A673 (cell line): ENCODE results near the gene BACH2. TPM values are rescaled to one million over a fixed set of nuclear protein-coding genes. Genes with fewer than 3 reads are reported as not detected.
"Not testable (repeated sequence)": the region's sequence is repeated elsewhere in the genome, so short reads cannot be mapped to it uniquely, and the experiment has no call there.

Experiments used
- BruUV-seq: library from RNA; stranded (reverse); fragments of 400-500 nt; replicated peaks from 2 replicates; lab custom pipeline; 2021; lab: Mats Ljungman, UMichigan
- CTCF ChIA-PET: fragments of 300-600 bp; sonication (Branson Sonifier 250); formaldehyde crosslinking; loops from one replicate; lab custom pipeline; 2022; ENCODE audit warnings: antibody characterized with exemption; lab: Charles Lee
- POLR2A ChIA-PET: fragments of 300-600 bp; sonication (Branson Sonifier 250); formaldehyde crosslinking; loops from one replicate; lab custom pipeline; 2022; ENCODE audit warnings: antibody characterized with exemption; ENCODE audit not compliant: low non-redundant PET; lab: Charles Lee
- DNase-seq: peaks from one replicate; pipeline ENCODE4 v3.0.0-alpha.2; 2015; ENCODE audit warnings: low spot score
- H3K27ac ChIP-seq: fragments of 200-600 bp; sonication (generic); 2 replicates; pipeline ENCODE4 v1.5.1; 2016; ENCODE audit warnings: mixed run types, low read depth, mild to moderate bottlenecking, mixed read lengths, antibody characterized with exemption, low read length; ENCODE audit not compliant: poor library complexity, severe bottlenecking
- H3K27me3 ChIP-seq: fragments of 200-600 bp; sonication (generic); replicated peaks from 2 replicates; pipeline ENCODE4 v1.6.1; 2017; ENCODE audit warnings: mixed run types, low read depth, mild to moderate bottlenecking, mixed read lengths, antibody characterized with exemption, low read length; ENCODE audit not compliant: insufficient read depth, poor library complexity
- H3K36me3 ChIP-seq: fragments of 200-600 bp; sonication (generic); 2 replicates; pipeline ENCODE4 v1.6.1; 2016; ENCODE audit warnings: mixed run types, mild to moderate bottlenecking, mixed read lengths, antibody characterized with exemption, low read length; ENCODE audit not compliant: insufficient read depth, poor library complexity, severe bottlenecking
- H3K4me1 ChIP-seq: fragments of 200-600 bp; sonication (generic); 2 replicates; pipeline ENCODE4 v1.6.1; 2017; ENCODE audit warnings: mixed run types, mild to moderate bottlenecking, mixed read lengths, antibody characterized with exemption, low read length; ENCODE audit not compliant: insufficient read depth, poor library complexity, severe bottlenecking
- H3K4me3 ChIP-seq: fragments of 200-600 bp; sonication (generic); 2 replicates; pipeline ENCODE4 v1.5.1; 2016; ENCODE audit warnings: low read depth, mixed run types, mild to moderate bottlenecking, mixed read lengths, low read length; ENCODE audit not compliant: poor library complexity, severe bottlenecking
- H3K9me3 ChIP-seq: fragments of 200-600 bp; sonication (generic); 2 replicates; pipeline ENCODE4 v1.6.1; 2016; ENCODE audit warnings: mixed run types, low read depth, mild to moderate bottlenecking, mixed read lengths, antibody characterized with exemption, low read length; ENCODE audit not compliant: poor library complexity, severe bottlenecking
- EZH2 ChIP-seq: fragments of 200-600 bp; sonication (generic); IDR thresholded peaks from 2 replicates; pipeline ENCODE4 v1.6.1; 2017; ENCODE audit warnings: borderline replicate concordance, low read depth, mild to moderate bottlenecking, mixed read lengths, antibody characterized with exemption, low read length; ENCODE audit not compliant: poor library complexity, severe bottlenecking
- intact Hi-C: fragments of 100-400 bp; cut with micrococcal nuclease; formaldehyde crosslinking; loops from one replicate; pipeline ENCODE4 v1.10.0; 2022; ENCODE audit not compliant: unreplicated experiment
- total RNA-seq: library from RNA; stranded (reverse); gene quantifications from 2 replicates; pipeline ENCODE4 v1.2.3, GENCODE V29; 2021
- TF ChIP-seq, protein P1 (sequence below): fragments of 300-800, 200-600 bp; sonication (generic); conservative IDR thresholded peaks from 2 replicates; pipeline ENCODE4 v1.5.1; 2017; ENCODE audit warnings: low read depth, mild to moderate bottlenecking, antibody characterized with exemption, low read length, moderate library complexity, mixed read lengths

The BACH2 gene
- total RNA-seq, 1 experiment from 2014 or later, result 0.37 TPM

DNA sequence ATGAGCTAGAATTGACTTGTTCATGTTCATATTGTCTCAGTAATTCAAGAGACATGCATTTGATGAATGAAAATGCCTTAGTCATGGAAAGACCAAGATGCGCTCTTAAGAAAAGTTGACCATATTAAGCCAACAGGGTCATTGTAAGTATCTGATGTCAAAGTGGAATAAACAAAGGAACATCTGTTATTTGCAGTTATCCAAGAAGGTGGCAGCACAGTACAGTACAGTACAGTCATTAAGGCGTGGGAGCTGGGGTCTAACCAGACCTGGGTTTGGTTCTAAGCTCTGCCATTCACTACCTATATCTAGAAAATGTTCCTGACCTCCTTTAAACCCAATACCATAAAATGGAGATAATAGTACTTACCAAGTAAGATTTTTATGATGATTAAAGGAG, 178.1 kb downstream of the BACH2 start:
- TF ChIP-seq, protein P1, sequence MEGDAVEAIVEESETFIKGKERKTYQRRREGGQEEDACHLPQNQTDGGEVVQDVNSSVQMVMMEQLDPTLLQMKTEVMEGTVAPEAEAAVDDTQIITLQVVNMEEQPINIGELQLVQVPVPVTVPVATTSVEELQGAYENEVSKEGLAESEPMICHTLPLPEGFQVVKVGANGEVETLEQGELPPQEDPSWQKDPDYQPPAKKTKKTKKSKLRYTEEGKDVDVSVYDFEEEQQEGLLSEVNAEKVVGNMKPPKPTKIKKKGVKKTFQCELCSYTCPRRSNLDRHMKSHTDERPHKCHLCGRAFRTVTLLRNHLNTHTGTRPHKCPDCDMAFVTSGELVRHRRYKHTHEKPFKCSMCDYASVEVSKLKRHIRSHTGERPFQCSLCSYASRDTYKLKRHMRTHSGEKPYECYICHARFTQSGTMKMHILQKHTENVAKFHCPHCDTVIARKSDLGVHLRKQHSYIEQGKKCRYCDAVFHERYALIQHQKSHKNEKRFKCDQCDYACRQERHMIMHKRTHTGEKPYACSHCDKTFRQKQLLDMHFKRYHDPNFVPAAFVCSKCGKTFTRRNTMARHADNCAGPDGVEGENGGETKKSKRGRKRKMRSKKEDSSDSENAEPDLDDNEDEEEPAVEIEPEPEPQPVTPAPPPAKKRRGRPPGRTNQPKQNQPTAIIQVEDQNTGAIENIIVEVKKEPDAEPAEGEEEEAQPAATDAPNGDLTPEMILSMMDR, result 0 out of 2 replicates have a peak, but pooled peaks have one; percentile 7
- TF ChIP-seq EZH2, result no peak
- no peak overlapping the region for H3K27ac ChIP-seq
- no peaks in the 10 kb centered on the region for H3K36me3 ChIP-seq
- no TSS peak for BruUV-seq
- intact Hi-C loops, result no loop called here
- H3K27me3 ChIP-seq, result no peaks in the 10 kb centered on the region
- ChIA-PET CTCF (no interaction called here), POLR2A (no interaction called here)
- H3K9me3 ChIP-seq, result no peaks in the 10 kb centered on the region
- DNase-seq, result no peak
- no peaks in the 10 kb centered on the region for H3K4me1 ChIP-seq
- no peak overlapping the region for H3K4me3 ChIP-seq

DNA sequence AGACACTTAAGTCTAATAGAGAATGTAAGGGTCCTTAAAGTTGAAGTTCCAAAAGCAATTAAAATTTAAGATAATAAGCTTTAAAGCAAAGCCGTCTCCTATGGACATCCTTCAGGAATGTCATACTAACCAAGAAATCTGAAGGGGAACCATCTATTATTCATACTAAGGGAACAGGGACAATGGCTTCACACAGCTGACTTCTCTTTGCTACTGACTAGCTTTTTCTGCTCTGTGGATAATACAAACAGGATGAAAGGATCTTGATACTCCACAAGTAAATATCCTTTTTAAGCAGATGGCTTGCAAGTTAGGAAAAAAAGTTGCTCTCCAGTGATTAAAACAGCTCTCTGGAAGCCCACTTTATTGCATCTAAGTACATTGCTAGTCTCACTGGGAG, 178.6 kb downstream of the BACH2 start:
- Histone ChIP-seq H3K9me3 (peaks cover 4% of the 10 kb centered on the region), H3K27ac (no peak overlapping the region), H3K4me1 (no peaks in the 10 kb centered on the region), H3K36me3 (no peaks in the 10 kb centered on the region), H3K4me3 (no peak overlapping the region), H3K27me3 (no peaks in the 10 kb centered on the region)
- no peak for DNase-seq
- ChIA-PET CTCF (no interaction called here), POLR2A (no interaction called here)
- BruUV-seq, result no TSS peak
- TF ChIP-seq, protein P1, result no peak
- no peak for TF ChIP-seq EZH2
- intact Hi-C loops, result no loop called here

DNA sequence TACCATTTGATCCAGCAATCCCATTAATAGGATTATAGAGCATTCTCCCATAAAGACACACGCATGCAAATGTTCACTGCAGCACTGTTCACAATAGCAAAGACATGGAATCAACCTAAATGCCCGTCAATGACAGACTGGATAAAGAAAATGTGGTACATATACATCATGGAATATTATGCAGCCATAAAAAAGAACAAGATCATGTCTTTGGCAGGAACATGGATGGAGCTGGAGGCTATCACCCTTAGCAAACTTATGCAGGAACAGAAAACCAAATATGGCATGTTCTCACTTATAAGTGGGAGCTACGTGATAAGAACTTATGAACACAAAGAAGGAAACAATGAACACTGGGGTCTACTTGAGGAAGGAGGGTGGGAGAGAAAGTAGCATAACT, 180.5 kb downstream of the BACH2 start:
- H3K9me3 ChIP-seq, H3K4me1 ChIP-seq, H3K36me3 ChIP-seq, BruUV-seq, H3K27me3 ChIP-seq, POLR2A ChIA-PET, H3K4me3 ChIP-seq, intact Hi-C loops, DNase-seq, CTCF ChIA-PET, H3K27ac ChIP-seq: not testable (repeated sequence)

DNA sequence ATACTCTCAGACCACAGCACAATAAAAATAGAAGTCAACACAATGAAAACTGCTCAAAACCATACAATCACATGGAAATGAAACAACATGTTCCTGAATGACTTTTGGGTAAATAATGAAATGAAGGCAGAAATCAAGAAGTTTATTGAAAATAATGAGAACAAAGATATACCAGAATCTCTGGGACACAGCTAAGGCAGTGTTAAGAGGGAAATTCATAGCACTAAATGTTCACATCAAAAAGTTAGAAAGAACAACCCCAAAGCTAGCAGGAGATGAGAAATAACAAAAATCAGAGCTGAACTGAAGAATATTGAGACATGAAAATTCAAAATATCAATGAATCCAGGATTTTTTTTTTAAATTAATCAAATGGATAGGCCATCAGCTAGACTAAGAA, 183.3 kb downstream of the BACH2 start:
- POLR2A ChIA-PET, result no interaction called here
- intact Hi-C loops, result no loop called here
- DNase-seq, result no peak
- Histone ChIP-seq H3K4me1 (no peaks in the 10 kb centered on the region), H3K4me3 (no peak overlapping the region), H3K27ac (no peak overlapping the region), H3K27me3 (peaks cover 4% of the 10 kb centered on the region), H3K36me3 (no peaks in the 10 kb centered on the region), H3K9me3 (peaks cover 4% of the 10 kb centered on the region)
- TF ChIP-seq, protein P1, result no peak
- no peak for TF ChIP-seq EZH2
- no TSS peak for BruUV-seq
- CTCF ChIA-PET, result no interaction called here
